ENCODE results near the gene PLA2G3.

GRCh38 chr22:31148488-31148887 lies 8.2 kb upstream of the PLA2G3 start:
- TF ChIP-seq CTCF (IDR thresholded peaks at IDR 0.05) (no peak), POLR2AphosphoS5 (IDR thresholded peaks at IDR 0.05; ENCODE audit: low read depth, low read length) (no peak), REST (IDR thresholded peaks at IDR 0.05; ENCODE audit: insufficient read depth in 1 of 2, low read depth in 2 of 2, low read length in 1 of 2) (no peak), SIN3A (IDR thresholded peaks at IDR 0.05; ENCODE audit: borderline replicate concordance, insufficient read depth, low read depth, low read length) (no peak), TCF7L2 (IDR thresholded peaks at IDR 0.05; ENCODE audit: low read depth, low read length) (no peak)

All from Panc1 (cell line).